Right lobe of liver (tissue), 4 donors: ENCODE data around the gene MAEL.

Source experiments
- POLR2A ChIP-seq: fragments of 450-650 bp; IDR thresholded peaks from one replicate; pipeline ENCODE4 v1.6.1; 2017; ENCODE audit warnings: antibody characterized with exemption, mild to moderate bottlenecking
- TF ChIP-seq, protein P1 (sequence below), 4 donors: fragments of 200-600 bp in 3 of 4; fragments of 450-650 bp in 1 of 4; IDR thresholded peaks; one replicate each; pipeline versions ENCODE4 v1.5.1 to v1.8.0; 2016 to 2022; ENCODE audit warnings: antibody characterized with exemption in 4 of 4, mild to moderate bottlenecking in 2 of 4
- donor health status: DM: no; HTN: no; CAD: no.
- donor health status: DM: no; HTN: no; CAD: no.
- donor health status: DM: no; HTN: yes; CAD: no.

- TF ChIP-seq, protein P1, sequence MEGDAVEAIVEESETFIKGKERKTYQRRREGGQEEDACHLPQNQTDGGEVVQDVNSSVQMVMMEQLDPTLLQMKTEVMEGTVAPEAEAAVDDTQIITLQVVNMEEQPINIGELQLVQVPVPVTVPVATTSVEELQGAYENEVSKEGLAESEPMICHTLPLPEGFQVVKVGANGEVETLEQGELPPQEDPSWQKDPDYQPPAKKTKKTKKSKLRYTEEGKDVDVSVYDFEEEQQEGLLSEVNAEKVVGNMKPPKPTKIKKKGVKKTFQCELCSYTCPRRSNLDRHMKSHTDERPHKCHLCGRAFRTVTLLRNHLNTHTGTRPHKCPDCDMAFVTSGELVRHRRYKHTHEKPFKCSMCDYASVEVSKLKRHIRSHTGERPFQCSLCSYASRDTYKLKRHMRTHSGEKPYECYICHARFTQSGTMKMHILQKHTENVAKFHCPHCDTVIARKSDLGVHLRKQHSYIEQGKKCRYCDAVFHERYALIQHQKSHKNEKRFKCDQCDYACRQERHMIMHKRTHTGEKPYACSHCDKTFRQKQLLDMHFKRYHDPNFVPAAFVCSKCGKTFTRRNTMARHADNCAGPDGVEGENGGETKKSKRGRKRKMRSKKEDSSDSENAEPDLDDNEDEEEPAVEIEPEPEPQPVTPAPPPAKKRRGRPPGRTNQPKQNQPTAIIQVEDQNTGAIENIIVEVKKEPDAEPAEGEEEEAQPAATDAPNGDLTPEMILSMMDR (IDR thresholded peaks at IDR 0.05) = no peak
- TF ChIP-seq POLR2A = no peak
Observed at GRCh38 chr1:166952002-166952746, 36.9 kb upstream of the MAEL start.
